Neural cell (in vitro differentiated cells): ENCODE measurements around the gene SCAF4. TPM values are rescaled to one million over a fixed set of nuclear protein-coding genes. Genes with fewer than 3 reads are reported as not detected.
"Not testable (repeated sequence)": the region's sequence is repeated elsewhere in the genome, so short reads cannot be mapped to it uniquely, and the experiment has no call there.

Source experiments
- H2AFZ ChIP-seq: fragments of 200-600, 300-800 bp; sonication (generic), shearing (Covaris generic); 2 replicates; pipeline ENCODE4 v1.6.0; 2014; ENCODE audit warnings: low read depth, mild to moderate bottlenecking, antibody characterized with exemption, low read length, moderate library complexity
- H3F3A ChIP-seq: fragments of 200-600 bp; shearing (Covaris generic); 2 replicates; pipeline ENCODE4 v1.6.1; 2016; ENCODE audit warnings: mild to moderate bottlenecking, moderate library complexity, mixed read lengths, antibody characterized with exemption, low read length; ENCODE audit not compliant: insufficient read depth, poor library complexity, severe bottlenecking
- H3K27ac ChIP-seq: fragments of 200-600, 300-800 bp; sonication (generic), shearing (Covaris generic); 2 replicates; pipeline ENCODE4 v1.5.1; 2014; ENCODE audit warnings: mild to moderate bottlenecking, low read length, moderate library complexity
- H3K27me3 ChIP-seq: fragments of 300-800, 200-600 bp; sonication (generic), shearing (Covaris generic); 2 replicates; pipeline ENCODE4 v1.6.0; 2014; ENCODE audit warnings: mild to moderate bottlenecking, low read depth, low read length, moderate library complexity; ENCODE audit not compliant: insufficient read depth
- H3K36me3 ChIP-seq: fragments of 300-800, 200-600 bp; sonication (generic), shearing (Covaris generic); 2 replicates; pipeline ENCODE4 v1.5.1; 2014; ENCODE audit warnings: mild to moderate bottlenecking, antibody characterized with exemption, low read length, moderate library complexity; ENCODE audit not compliant: insufficient read depth
- H3K4me2 ChIP-seq: fragments of 300-800, 200-600 bp; sonication (generic), shearing (Covaris generic); 2 replicates; pipeline ENCODE4 v1.6.0; 2014; ENCODE audit warnings: mild to moderate bottlenecking, low read length
- H3K4me3 ChIP-seq: fragments of 300-800, 200-600 bp; sonication (generic), shearing (Covaris generic); 2 replicates; pipeline ENCODE4 v1.5.1; 2014; ENCODE audit warnings: mild to moderate bottlenecking, low read length, moderate library complexity
- H3K79me2 ChIP-seq: fragments of 200-600 bp; shearing (Covaris generic); replicated peaks from 2 replicates; pipeline ENCODE4 v1.6.0; 2014; ENCODE audit warnings: mild to moderate bottlenecking, low read length, moderate library complexity; ENCODE audit not compliant: insufficient read depth
- H3K9ac ChIP-seq: fragments of 300-800, 200-600 bp; sonication (generic), shearing (Covaris generic); 2 replicates; pipeline ENCODE4 v1.6.1; 2016; ENCODE audit warnings: mild to moderate bottlenecking, low read length, mixed read lengths
- H3K9me2 ChIP-seq: fragments of 200-600 bp; shearing (Covaris generic); 2 replicates; pipeline ENCODE4 v1.6.1; 2016; ENCODE audit warnings: mild to moderate bottlenecking, low read length, mixed read lengths; ENCODE audit not compliant: insufficient read depth
- H3K9me3 ChIP-seq: fragments of 200-600, 300-800 bp; sonication (generic), shearing (Covaris generic); 2 replicates; pipeline ENCODE4 v1.6.1; 2016; ENCODE audit warnings: mild to moderate bottlenecking, mixed run types, low read length, moderate library complexity, mixed read lengths
- H4K20me1 ChIP-seq: fragments of 200-600 bp; shearing (Covaris generic); 2 replicates; pipeline ENCODE4 v1.6.1; 2016; ENCODE audit warnings: mild to moderate bottlenecking, mixed run types; ENCODE audit not compliant: insufficient read depth
- CTCF ChIP-seq: fragments of 450-650 bp; IDR thresholded peaks from 2 replicates; pipeline ENCODE4 v1.5.1; 2014; ENCODE audit warnings: antibody characterized with exemption, mild to moderate bottlenecking, moderate library complexity; ENCODE audit not compliant: poor library complexity, severe bottlenecking
- EP300 ChIP-seq: fragments of 450-650 bp; conservative IDR thresholded peaks from 2 replicates; pipeline ENCODE4 v1.6.1; 2014; ENCODE audit warnings: antibody characterized with exemption, mild to moderate bottlenecking, moderate library complexity; ENCODE audit not compliant: poor library complexity, severe bottlenecking
- EZH2 ChIP-seq: fragments of 200-600, 300-800 bp; shearing (Covaris generic), sonication (generic); IDR thresholded peaks from 2 replicates; pipeline ENCODE4 v1.6.1; 2014; ENCODE audit warnings: antibody characterized with exemption, low read length, borderline replicate concordance, mild to moderate bottlenecking; ENCODE audit not compliant: insufficient read depth, poor library complexity, severe bottlenecking
- MXI1 ChIP-seq: fragments of 450-650 bp; conservative IDR thresholded peaks from 2 replicates; pipeline ENCODE4 v1.6.1; 2014; ENCODE audit warnings: antibody characterized with exemption, mild to moderate bottlenecking; ENCODE audit not compliant: poor library complexity, severe bottlenecking
- POLR2AphosphoS5 ChIP-seq: IDR thresholded peaks from 2 replicates; pipeline ENCODE4 v1.6.1; 2012
- RAD21 ChIP-seq: fragments of 450-650 bp; conservative IDR thresholded peaks from 2 replicates; pipeline ENCODE4 v1.6.1; 2014; ENCODE audit warnings: antibody characterized with exemption, mild to moderate bottlenecking, moderate library complexity
- REST ChIP-seq: IDR thresholded peaks from 2 replicates; pipeline ENCODE4 v1.6.1; 2012; ENCODE audit warnings: borderline replicate concordance
- SMC3 ChIP-seq: fragments of 450-650 bp; conservative IDR thresholded peaks from 2 replicates; pipeline ENCODE4 v1.6.1; 2014; ENCODE audit warnings: antibody characterized with exemption, mild to moderate bottlenecking, moderate library complexity; ENCODE audit not compliant: poor library complexity
- TAF1 ChIP-seq: IDR thresholded peaks from 2 replicates; pipeline ENCODE4 v1.6.1; 2012; ENCODE audit warnings: low read depth
- polyA plus RNA-seq: library from polyadenylated mRNA; depleted of rRNA; stranded (reverse); fragments of >200 nt; gene quantifications from 2 replicates; pipeline ENCODE4 v1.2.3, GENCODE V29; 2014

SCAF4 gene
- polyA plus RNA-seq, 1 donor from 2014 or later = 5.4 TPM

GRCh38 chr21:31634993-31635392, 96.9 kb downstream of the SCAF4 start:
- Histone ChIP-seq H3K4me2 (no peak overlapping the region), H2AFZ (no peak overlapping the region), H3K9ac (no peak overlapping the region), H4K20me1 (no peaks in the 10 kb centered on the region), H3K9me2 (no peaks in the 10 kb centered on the region), H3K36me3 (no peaks in the 10 kb centered on the region), H3K4me3 (no peak overlapping the region), H3K9me3 (no peaks in the 10 kb centered on the region), H3F3A (no peaks in the 10 kb centered on the region), H3K27me3 (no peaks in the 10 kb centered on the region), H3K27ac (no peak overlapping the region), H3K79me2 (no peaks in the 10 kb centered on the region)
- no peak for TF ChIP-seq TAF1
- TF ChIP-seq RAD21 = no peak
- TF ChIP-seq POLR2AphosphoS5 = no peak
- no peak for TF ChIP-seq REST

GRCh38 chr21:31631881-31632280, 100.0 kb downstream of the SCAF4 start:
- not testable (repeated sequence) for H3K4me2 ChIP-seq, H4K20me1 ChIP-seq, H3K4me3 ChIP-seq, H3K9me2 ChIP-seq, H3K79me2 ChIP-seq, H2AFZ ChIP-seq, H3F3A ChIP-seq, H3K36me3 ChIP-seq, H3K9me3 ChIP-seq, H3K9ac ChIP-seq, H3K27ac ChIP-seq, H3K27me3 ChIP-seq

- H3K9me3 ChIP-seq = no peaks in the 10 kb centered on the region
- TF ChIP-seq MXI1 = no peak
- no peak for TF ChIP-seq SMC3
- TF ChIP-seq EZH2 = no peak
- no peak for TF ChIP-seq EP300
- no peak for TF ChIP-seq REST
- TF ChIP-seq CTCF = no peak
- TF ChIP-seq POLR2AphosphoS5 = no peak
- no peak for TF ChIP-seq RAD21
- no peak for TF ChIP-seq TAF1
- H3K27ac ChIP-seq = no peak overlapping the region
- H3K79me2 ChIP-seq = no peaks in the 10 kb centered on the region
- no peaks in the 10 kb centered on the region for H4K20me1 ChIP-seq
- H3K4me3 ChIP-seq = no peak overlapping the region
- no peaks in the 10 kb centered on the region for H3K9me2 ChIP-seq
- no peak overlapping the region for H3K9ac ChIP-seq
- H3K4me2 ChIP-seq = no peak overlapping the region
- H3K27me3 ChIP-seq = no peaks in the 10 kb centered on the region
- H3F3A ChIP-seq = no peaks in the 10 kb centered on the region
- no peak overlapping the region for H2AFZ ChIP-seq
- no peaks in the 10 kb centered on the region for H3K36me3 ChIP-seq
Observed at GRCh38 chr21:31629972-31630711, 101.8 kb downstream of the SCAF4 start.
